Gastroesophageal sphincter (tissue), 4 donors: ENCODE data around the gene FAN1. TPM values are rescaled to one million over a fixed set of nuclear protein-coding genes. Genes with fewer than 3 reads are reported as not detected.

Experiments
- ATAC-seq: fragments of 150-250 bp; one replicate; pipeline ENCODE4 v1.9.1; 2016; ENCODE audit warnings: mild to moderate bottlenecking, moderate library complexity
- H3K27ac ChIP-seq, 4 donors: fragments of 200-600 bp; sonication (generic) in 3 of 4; 1 replicate in 3 of 4; 2 replicates in 1 of 4; pipeline ENCODE4 v1.5.1; 2016 to 2019
- H3K27me3 ChIP-seq: fragments of 200-600 bp; sonication (generic); one replicate; pipeline ENCODE4 v1.5.1; 2019
- H3K36me3 ChIP-seq, 2 donors: fragments of 200-600 bp; sonication (generic); one replicate each; pipeline ENCODE4 v1.5.1; 2019; ENCODE audit warnings: control low read depth in 1 of 2
- H3K4me1 ChIP-seq, 3 donors: fragments of 200-600 bp; sonication (generic); 1 replicate in 2 of 3; 2 replicates in 1 of 3; pipeline ENCODE4 v1.5.1; 2016 to 2019; ENCODE audit warnings: control low read depth in 2 of 3
- H3K4me3 ChIP-seq, 2 donors: fragments of 200-600 bp; sonication (generic); one replicate each; pipeline ENCODE4 v1.5.1; 2019; ENCODE audit warnings: mild to moderate bottlenecking in 1 of 2, moderate library complexity in 1 of 2
- H3K9me3 ChIP-seq, 3 donors: fragments of 200-600 bp; sonication (generic); one replicate each; pipeline ENCODE4 v1.5.1; 2017 to 2019; ENCODE audit warnings: control low read depth in 2 of 3
- EP300 ChIP-seq: sonication (generic); formaldehyde crosslinking; IDR thresholded peaks from one replicate; pipeline ENCODE4 v1.6.1; 2017; ENCODE audit warnings: antibody characterized with exemption, mild to moderate bottlenecking
- POLR2A ChIP-seq, 2 donors: fragments of 450-650 bp; IDR thresholded peaks; one replicate each; pipeline ENCODE4 v1.6.1; 2017; ENCODE audit warnings: antibody characterized with exemption in 2 of 2, mild to moderate bottlenecking in 2 of 2, moderate library complexity in 1 of 2
- POLR2AphosphoS5 ChIP-seq: sonication (generic); formaldehyde crosslinking; IDR thresholded peaks from one replicate; pipeline ENCODE4 v1.6.1; 2017; ENCODE audit warnings: antibody characterized with exemption
- WGBS, 2 donors: methylation state at CpG; one replicate each; pipeline ENCODE4 v1.1.5; 2018; ENCODE audit warnings: low coverage in 1 of 2; 5-methylcytosine and 5-hydroxymethylcytosine counted together
- total RNA-seq, 4 donors: library from RNA; depleted of rRNA; stranded (reverse); fragments of >200 nt; gene quantifications; one replicate each; pipeline ENCODE4 v1.1.0, GENCODE V29; 2016
- TF ChIP-seq, protein P1 (sequence below), 4 experiments: fragments of 200-600 bp in 2 of 4; fragments of 450-650 bp in 2 of 4; sonication (generic) in 1 of 4; IDR thresholded peaks; one replicate each; pipeline ENCODE4 v1.5.1; 2017 to 2019; ENCODE audit warnings: antibody characterized with exemption in 4 of 4, mild to moderate bottlenecking in 2 of 4, moderate library complexity in 2 of 4

Gene FAN1
- total RNA-seq, 4 donors from 2014 or later, result 16.8 to 23.0 (median 22.1) TPM

DNA sequence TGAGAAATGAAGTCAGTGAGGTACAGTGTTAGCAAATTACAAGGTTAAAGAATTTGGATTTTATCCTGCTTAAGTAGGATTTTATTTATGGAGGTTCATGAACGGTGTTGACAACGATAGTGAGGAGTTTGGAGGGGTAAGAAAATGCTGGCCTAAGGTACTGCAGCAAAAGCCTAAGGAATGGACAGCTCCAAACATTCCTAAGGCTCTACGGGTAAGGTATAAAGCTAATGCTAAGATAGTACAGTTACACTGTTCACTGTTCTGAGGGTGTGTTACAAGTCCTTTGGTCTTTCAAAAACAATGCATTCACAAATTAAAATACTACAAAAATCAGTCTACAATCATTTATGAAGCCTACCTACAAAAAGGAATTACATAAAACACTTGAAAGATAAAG, 80.4 kb downstream of the FAN1 start:
- Histone ChIP-seq H3K27me3 (no peaks in the 10 kb centered on the region), H3K4me1 (peaks cover 6 to 86% (median 27%) of the 10 kb centered on the region in 3 donors), H3K36me3 (peaks cover 0 to 44% of the 10 kb centered on the region in 2 donors), H3K4me3 (no peak overlapping the region), H3K27ac (peak overlapping the region in 2 of 4 donors; percentile 34 to 48), H3K9me3 (no peaks in the 10 kb centered on the region)
- WGBS, 2 donors, result 50 to 68% methylated on average over 3 of the region's 3 CpGs
- TF ChIP-seq, protein P1, sequence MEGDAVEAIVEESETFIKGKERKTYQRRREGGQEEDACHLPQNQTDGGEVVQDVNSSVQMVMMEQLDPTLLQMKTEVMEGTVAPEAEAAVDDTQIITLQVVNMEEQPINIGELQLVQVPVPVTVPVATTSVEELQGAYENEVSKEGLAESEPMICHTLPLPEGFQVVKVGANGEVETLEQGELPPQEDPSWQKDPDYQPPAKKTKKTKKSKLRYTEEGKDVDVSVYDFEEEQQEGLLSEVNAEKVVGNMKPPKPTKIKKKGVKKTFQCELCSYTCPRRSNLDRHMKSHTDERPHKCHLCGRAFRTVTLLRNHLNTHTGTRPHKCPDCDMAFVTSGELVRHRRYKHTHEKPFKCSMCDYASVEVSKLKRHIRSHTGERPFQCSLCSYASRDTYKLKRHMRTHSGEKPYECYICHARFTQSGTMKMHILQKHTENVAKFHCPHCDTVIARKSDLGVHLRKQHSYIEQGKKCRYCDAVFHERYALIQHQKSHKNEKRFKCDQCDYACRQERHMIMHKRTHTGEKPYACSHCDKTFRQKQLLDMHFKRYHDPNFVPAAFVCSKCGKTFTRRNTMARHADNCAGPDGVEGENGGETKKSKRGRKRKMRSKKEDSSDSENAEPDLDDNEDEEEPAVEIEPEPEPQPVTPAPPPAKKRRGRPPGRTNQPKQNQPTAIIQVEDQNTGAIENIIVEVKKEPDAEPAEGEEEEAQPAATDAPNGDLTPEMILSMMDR (IDR thresholded peaks at IDR 0.05), result no peak
- TF ChIP-seq POLR2A (IDR thresholded peaks at IDR 0.05), result no peak
- TF ChIP-seq EP300, result no peak
- TF ChIP-seq POLR2AphosphoS5, result no peak
- no peak for ATAC-seq

DNA sequence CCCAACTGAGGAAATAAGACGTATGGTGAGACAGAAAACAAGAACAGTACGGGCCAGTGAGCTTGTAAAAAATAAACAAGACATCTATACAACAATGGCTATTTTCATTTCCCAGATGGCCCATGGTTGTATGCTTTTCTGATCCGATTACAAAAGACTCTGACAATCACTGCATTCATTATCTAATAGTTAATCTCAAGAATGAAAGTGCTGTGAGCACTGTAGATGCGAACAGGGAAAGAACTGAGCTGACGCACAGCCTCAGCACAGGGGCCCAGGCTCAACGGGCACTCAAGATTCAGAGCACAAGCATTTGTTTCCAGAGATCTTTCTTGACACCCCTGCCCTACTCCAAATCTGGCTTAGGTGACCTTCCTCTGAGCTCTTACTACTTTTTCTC, 80.8 kb downstream of the FAN1 start:
- no peak for ATAC-seq
- H3K27ac ChIP-seq, result peak overlapping the region in 3 of 4 donors; percentile 34 to 51 (median 48)
- peaks cover 0 to 40% of the 10 kb centered on the region in 2 donors for H3K36me3 ChIP-seq
- no peaks in the 10 kb centered on the region for H3K27me3 ChIP-seq
- WGBS, 2 donors, result 40 to 45% methylated on average over 6 of the region's 6 CpGs
- peaks cover 6 to 87% (median 29%) of the 10 kb centered on the region in 3 donors for H3K4me1 ChIP-seq
- TF ChIP-seq POLR2A (IDR thresholded peaks at IDR 0.05) (no peak), POLR2AphosphoS5 (no peak), EP300 (no peak)
- TF ChIP-seq, protein P1 (IDR thresholded peaks at IDR 0.05), result no peak
- H3K9me3 ChIP-seq, result no peaks in the 10 kb centered on the region
- H3K4me3 ChIP-seq, result no peak overlapping the region

DNA sequence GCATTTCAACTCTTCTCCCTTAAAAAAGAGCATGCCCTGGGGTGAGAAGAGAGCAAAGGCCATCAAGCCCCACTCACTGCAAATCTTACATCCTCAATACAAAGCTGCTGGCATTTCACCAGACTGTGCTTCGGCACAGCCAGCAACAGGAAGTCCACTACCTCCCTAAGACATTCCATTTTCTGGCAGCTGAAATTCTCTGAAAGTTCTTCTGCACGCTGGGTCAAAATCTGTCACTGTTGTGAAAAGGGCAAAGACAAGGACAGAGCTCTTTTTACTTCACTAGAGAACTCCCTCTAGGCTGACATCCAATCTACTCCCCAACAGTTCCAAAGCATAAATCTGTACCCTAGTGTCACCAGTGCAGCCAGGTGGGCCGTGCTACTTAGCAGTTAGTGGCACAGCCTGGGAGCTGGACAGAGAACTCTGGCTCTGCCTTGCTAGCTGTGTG, 81.4 kb downstream of the FAN1 start:
- TF ChIP-seq POLR2A (IDR thresholded peaks at IDR 0.05) (no peak), POLR2AphosphoS5 (no peak), EP300 (no peak)
- TF ChIP-seq, protein P1 (IDR thresholded peaks at IDR 0.05), result no peak

DNA sequence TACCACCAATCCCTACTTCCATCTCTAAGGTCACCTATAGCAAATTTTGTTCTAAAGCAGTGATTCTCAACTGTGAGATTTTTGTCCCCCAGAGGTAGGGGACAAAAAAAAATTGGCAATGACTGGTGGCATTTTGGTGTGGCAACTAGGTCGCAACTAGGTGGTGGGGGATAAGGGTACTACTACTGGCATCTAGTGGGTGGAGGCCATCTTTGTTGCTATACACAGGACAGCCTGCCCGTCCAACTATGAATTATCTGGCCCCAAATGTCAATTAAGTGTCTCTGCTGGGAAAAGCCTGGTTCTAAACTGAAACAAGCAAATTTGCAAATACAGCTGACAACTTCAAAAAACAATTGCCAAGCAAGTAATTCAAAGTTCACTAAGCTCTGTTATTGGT, 86.3 kb downstream of the FAN1 start:
- H3K9me3 ChIP-seq, result no peaks in the 10 kb centered on the region
- H3K27ac ChIP-seq, result peak overlapping the region in 1 of 4 donors; percentile 95
- no peaks in the 10 kb centered on the region for H3K27me3 ChIP-seq
- H3K4me1 ChIP-seq, result peaks cover 6 to 56% (median 28%) of the 10 kb centered on the region in 3 donors
- peaks cover 0 to 18% of the 10 kb centered on the region in 2 donors for H3K36me3 ChIP-seq
- ATAC-seq, result no peak
- TF ChIP-seq, protein P1 (IDR thresholded peaks at IDR 0.05), result no peak
- no peak for TF ChIP-seq POLR2AphosphoS5
- TF ChIP-seq POLR2A (IDR thresholded peaks at IDR 0.05), result no peak
- no peak for TF ChIP-seq EP300
- peak overlapping the region; percentile 59 to 70 for H3K4me3 ChIP-seq
- WGBS, 2 donors, result 42 to 75% methylated on average over 2 of the region's 2 CpGs

More for the DNA sequence above, 81.4 kb downstream of the FAN1 start:
- peaks cover 6 to 87% (median 34%) of the 10 kb centered on the region in 3 donors for H3K4me1 ChIP-seq
- no peaks in the 10 kb centered on the region for H3K9me3 ChIP-seq
- ATAC-seq, result no peak
- WGBS, 2 donors, result 7% methylated on average over 2 of the region's 3 CpGs; no CpG with 5 or more reads in 1 of the 2 donors
- no peak overlapping the region for H3K4me3 ChIP-seq
- no peaks in the 10 kb centered on the region for H3K27me3 ChIP-seq
- H3K27ac ChIP-seq, result peak overlapping the region in 3 of 4 donors; percentile 34 to 53 (median 48)
- H3K36me3 ChIP-seq, result peaks cover 0 to 35% of the 10 kb centered on the region in 2 donors

DNA sequence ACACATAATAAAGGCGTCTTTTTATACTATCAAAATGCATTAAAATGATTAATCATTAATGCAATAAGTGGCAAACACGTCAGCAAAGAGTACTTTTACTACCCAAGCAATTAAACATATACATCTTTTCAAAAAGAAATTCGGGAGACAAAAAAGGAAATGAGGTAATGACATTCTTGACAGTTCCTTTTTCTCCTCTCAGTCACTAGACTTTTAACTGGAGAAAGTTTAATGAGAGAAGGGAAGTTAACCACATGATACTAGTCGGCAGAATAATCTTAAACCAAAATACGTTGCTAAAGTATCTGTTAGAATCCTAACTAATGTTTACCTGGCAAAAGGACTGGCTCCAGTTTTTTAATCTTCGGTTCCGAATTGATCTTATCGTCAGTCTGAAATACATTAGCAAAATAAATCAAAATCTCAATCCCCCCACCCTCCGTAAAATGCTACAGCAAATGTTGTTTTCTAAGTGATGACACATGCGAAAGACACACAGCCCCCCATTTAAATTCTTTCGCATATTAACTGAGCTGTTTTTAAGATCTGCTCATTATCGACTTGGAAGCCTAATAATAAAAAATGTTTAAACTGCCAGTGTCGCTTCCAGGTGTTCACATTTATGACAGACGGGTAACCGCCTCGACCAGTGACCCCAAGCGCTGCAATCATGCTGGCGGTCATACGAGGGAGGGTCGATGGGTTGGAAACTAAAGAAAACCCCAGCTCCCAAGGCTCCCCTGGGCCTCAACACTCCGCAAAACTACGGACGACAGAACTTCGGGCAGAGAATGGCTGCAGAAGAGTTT, 86.9 kb downstream of the FAN1 start:
- peaks cover under 1 to 50% (median 22%) of the 10 kb centered on the region in 3 donors for H3K4me1 ChIP-seq
- 2 to 3% methylated on average over 15 to 22 of the region's 24 CpGs for WGBS, 2 donors
- peak overlapping the region; percentile 60 to 95 (median 90) for H3K27ac ChIP-seq
- H3K4me3 ChIP-seq, result peak overlapping the region; percentile 59 to 70
- no peaks in the 10 kb centered on the region for H3K27me3 ChIP-seq
- no peaks in the 10 kb centered on the region for H3K9me3 ChIP-seq
- TF ChIP-seq, protein P1 (IDR thresholded peaks at IDR 0.05), result no peak
- no peak for TF ChIP-seq POLR2AphosphoS5
- no peak for ATAC-seq
- peaks cover 0 to 16% of the 10 kb centered on the region in 2 donors for H3K36me3 ChIP-seq
